ENCODE results near the gene NPRL2.

Gene NPRL2

DNA sequence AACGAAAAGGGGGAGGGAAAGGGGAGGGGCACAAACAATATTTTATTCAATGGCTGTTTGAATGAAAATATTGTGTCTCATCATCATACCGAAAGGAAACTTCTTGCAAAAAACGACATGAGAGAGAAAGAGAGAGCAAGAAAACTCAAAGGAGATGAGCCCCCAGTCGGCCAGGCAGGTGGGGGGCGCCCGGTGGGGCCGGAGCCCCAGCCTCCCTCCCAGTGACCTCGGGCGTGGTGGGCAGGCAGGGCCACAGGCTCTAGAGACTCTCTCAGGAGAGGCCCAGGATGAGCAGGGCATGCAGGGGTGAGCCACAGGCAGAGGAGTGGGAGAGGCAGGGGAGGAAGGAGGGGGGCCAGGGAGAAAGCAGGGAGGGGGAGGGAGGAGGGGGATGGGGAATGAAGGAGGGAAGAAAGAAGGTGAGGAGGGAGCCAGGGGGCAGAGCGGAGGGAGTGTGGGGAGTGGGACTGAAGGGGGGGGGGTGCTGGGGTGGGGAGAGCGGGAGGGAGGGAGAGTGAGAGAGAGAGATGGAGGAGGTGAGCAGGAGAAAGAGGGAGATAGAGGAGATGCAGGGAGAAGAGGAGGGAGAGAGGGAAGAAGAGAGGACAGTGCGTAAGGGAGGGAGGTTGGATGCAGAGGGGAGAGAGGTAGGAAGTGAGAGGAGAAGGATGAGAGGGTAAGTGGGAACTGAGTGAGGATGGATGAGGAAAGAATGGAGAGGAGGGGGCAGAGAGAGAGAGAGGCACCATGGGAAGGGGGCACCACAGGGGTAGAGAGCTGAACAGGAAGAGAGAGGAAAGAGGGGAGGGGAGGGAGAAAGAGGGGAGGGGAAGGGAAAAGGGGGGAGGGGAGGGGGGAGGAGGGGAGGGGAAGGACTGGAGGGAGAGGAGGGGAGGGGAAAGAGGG is 22.8 kb upstream of the NPRL2 start:
- DNase-seq (ENCODE audit: low read depth in 2 of 2), result no peak

DNA sequence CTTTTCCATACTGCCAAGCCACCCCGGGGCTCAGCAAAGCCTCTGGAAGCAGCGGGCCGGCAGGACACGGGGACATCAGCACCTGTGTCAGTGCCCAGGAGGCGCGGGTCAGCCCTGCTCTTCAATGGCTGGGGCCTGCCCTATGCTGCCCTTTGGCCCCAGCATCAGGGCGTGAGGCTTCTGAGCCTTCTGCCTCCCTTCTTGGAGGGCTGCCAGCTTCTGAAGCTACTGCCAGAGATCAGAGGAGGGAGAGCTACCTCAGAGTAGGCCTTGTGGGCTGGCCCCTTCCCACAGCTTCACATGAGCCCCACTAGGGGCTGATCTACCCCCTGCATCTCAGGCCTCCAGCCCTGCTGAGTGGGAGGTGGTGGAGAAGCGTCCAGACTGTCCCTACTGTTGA is 21.8 kb upstream of the NPRL2 start:
- no peak for DNase-seq (ENCODE audit: low read depth in 2 of 2)

GRCh38 chr3:50371133-50371685 is 20.6 kb upstream of the NPRL2 start:
- DNase-seq (ENCODE audit: low read depth in 2 of 2), result no peak

DNA sequence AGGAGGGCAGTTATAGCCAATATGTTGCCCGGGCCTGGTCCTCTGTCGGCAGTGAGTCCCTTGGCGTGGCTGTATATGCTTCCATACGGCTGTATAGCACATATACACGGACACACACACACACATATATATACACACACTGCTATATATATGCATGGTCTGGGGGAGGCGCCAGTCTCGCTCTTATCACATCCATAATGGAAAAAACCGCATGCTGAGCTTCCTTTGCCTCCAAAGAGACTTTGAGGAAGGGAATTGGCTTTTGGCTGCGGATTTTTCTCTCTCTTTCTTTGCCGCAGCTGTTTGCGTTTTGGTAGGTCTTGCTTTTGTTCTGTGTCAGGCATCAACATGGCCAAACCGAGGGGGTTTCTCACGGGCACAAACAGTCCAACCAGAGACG is 20.0 kb upstream of the NPRL2 start:
- no peak for DNase-seq (ENCODE audit: low read depth in 2 of 2)

GRCh38 chr3:50369012-50369670 is 18.6 kb upstream of the NPRL2 start:
- DNase-seq (ENCODE audit: low read depth in 2 of 2), result no peak

GRCh38 chr3:50365842-50366220 is 15.3 kb upstream of the NPRL2 start:
- no peak for DNase-seq (ENCODE audit: low read depth in 2 of 2)

DNA sequence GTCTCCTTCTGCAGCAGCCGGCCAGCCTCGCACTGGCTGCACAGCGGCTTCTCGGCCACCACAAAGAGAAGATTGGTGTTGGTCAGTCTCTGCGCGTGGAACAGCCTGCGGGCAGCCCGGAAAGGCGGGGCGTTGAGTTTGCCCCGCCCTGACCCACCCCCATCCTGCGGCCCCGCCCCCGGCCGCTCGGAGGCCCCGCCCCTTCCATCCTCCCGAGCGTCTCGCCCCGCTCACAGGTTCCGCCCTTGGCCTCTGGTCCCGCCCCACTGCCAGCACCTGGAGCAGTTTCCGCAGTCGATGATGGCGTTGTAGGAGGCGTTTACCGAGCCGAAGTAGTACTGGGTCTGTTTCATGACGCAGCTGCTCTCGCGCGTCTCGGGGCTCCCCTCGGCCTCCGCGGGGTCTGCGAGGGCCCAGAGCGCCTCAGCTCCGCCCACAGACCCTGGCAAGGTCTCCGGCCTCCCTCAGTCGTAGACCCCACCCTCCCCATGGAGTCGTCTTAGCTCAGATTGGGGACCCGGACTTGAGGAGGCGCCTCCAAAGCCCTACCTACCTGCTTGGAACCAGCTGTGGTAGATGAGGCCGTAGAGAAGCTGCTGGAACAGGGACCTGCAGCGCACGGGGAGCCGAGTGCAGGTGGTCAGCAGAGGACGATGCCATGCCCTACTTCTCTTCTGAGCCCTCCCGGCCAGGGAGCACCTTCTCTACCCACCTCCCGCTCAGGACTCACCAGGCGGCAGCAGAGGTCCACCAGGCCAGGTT is 14.7 kb upstream of the NPRL2 start:
- DNase-seq (ENCODE audit: low read depth in 2 of 2), result peak; percentile 82 to 89

DNA sequence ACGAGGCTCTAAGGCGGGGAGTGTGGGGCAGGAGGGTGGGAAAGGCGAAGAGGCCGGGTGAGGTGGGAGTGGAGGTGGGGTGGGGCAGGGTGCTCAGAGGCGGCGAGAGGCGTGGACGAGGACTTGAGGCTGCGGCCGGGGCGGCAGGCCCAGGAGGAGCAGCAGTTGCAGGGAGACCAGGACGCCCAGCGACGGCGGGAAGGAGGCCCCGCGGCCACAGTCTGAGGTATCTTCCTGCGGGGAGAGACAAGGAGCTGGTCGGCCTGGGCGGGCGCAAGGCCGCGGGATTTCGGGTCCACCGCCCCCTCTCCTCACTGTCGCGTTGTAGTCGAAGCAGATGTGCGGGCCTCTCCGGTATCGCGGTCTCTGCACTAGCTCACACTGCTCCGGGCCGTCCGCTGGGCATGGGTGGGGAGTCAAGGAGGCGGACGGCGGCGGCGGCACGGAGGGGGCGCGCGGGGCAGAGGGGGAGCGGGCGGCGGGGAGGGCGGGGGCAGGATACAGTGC is 14.1 kb upstream of the NPRL2 start:
- DNase-seq (ENCODE audit: low read depth in 2 of 2), result no peak

DNA sequence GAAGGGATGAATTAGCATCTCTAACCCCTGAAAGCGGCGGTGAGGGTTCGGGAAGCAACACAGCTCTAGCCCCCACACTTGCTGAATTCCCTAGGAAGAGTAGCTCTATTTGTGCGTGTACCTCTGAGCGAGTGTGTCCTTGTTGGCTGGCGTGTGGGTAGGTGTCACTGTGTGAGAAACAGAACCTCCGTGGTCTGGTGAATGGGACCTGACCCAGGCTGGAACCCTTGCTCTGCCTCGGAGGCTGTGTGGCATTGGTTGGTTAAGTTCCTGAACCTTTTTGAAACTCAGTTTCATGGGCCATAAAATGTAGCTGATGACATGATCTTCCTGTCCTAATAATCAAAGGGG is 9.2 kb upstream of the NPRL2 start:
- DNase-seq (ENCODE audit: low read depth in 2 of 2), result no peak

DNA sequence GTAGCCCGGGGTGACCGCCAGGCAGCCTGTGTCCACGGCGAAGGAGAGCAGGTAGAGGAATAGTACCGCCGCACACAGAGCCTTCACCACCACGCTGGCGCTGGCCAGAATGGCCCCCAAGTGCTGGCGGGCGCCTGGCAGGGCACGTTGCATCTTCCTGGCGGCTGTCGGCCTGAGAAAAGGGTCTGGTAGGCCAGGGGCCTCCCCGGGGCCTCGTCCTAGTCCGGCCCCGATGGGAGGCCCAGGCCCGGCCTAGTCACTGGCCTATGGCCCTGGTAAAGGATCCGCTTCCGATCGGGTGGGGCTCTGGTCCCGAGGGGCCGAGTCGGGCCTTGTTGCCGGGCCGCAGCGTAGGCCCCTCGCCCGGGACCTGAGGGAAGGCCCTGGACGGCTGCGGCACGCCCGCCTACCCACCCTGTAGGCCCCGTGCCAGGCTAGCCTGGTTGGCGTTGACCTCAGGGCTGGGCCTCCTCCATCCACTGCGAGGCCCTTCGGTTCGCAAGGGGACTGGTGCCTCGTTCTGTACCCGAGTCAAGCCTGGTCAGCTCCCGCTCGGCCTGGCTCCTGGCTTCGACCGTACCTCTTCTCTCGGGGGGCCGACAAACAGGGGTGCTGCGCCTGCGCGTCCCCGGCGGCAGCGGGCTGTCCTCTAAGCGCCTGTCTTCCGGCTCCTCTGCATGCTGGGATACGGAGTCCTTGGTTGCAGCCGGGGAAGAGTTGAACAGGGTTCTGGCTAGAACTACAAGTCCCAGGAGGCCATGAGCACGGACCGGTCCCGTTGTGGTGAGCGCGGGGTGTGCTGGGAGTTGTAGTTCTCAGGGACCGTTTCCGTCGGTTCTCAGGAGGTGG is 8.6 kb upstream of the NPRL2 start, which contains the start of gene TMEM115:
Gene TMEM115 (minus strand): TSS at position 611 of the 849 bp plus-strand sequence. CDS start 458 bp downstream, at position 153.
- peak; percentile 87 to 95 for DNase-seq (ENCODE audit: low read depth in 2 of 2)

GRCh38 chr3:50358355-50358910 is 7.9 kb upstream of the NPRL2 start:
- DNase-seq (ENCODE audit: low read depth in 2 of 2), result no peak

- DNase-seq (ENCODE audit: low read depth in 2 of 2), result no peak
Observed at GRCh38 chr3:50357481-50357880, 6.9 kb upstream of the NPRL2 start.

DNA sequence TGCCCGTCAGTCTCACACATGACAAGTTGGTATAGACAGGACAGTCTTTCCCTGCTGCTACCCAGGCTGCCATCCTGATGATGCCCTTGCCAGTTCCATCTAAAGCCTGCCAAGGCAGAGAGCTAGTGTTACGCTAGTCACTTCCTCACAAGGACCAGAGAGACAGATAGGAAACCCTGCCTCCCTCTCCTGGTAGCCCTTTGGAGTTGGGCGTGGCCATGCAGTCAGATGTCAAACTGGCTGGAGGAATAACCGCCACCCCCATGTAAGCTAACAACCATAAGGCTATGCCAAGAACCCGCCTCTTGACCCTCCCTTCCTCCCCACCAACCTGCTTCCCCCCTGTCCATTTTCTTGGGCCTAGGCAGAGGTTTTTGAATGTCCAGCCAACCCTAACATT is 6.0 kb upstream of the NPRL2 start:
- no peak for DNase-seq (ENCODE audit: low read depth in 2 of 2)

GRCh38 chr3:50355829-50356552 is 5.4 kb upstream of the NPRL2 start:
- DNase-seq (ENCODE audit: low read depth in 2 of 2), result no peak

- no peak for DNase-seq (ENCODE audit: low read depth in 2 of 2)
Observed at GRCh38 chr3:50354850-50355249, 4.3 kb upstream of the NPRL2 start.

GRCh38 chr3:50354186-50354764 is 3.7 kb upstream of the NPRL2 start:
- no peak for DNase-seq (ENCODE audit: low read depth in 2 of 2)

DNA sequence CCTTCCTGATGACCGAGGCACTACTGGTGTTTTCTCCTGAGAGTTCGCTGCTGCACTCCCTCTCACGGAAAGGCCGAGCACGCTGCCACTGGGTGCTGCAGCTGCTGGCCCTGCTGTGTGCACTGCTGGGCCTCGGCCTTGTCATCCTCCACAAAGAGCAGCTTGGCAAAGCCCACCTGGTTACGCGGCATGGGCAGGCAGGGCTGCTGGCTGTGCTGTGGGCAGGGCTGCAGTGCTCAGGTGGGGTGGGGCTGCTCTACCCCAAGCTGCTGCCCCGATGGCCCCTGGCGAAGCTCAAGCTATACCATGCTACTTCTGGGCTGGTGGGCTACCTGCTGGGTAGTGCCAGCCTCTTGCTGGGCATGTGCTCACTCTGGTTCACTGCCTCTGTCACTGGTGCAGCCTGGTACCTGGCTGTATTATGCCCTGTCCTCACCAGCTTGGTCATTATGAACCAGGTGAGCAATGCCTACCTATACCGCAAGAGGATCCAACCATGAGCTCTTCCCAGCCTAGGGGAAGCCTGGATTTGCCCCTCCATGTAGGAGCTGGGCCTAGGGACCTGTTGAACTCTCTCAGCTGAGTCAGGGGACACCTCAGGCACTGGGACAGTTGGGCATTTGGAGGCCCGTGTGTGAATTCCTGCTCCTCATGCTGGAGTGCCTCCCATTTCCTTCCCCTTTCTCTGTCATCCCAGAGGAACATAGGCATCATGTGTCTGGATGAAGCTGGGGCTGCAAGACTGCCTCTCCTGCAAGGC is 2.9 kb upstream of the NPRL2 start:
- no peak for DNase-seq (ENCODE audit: low read depth in 2 of 2)

- DNase-seq (ENCODE audit: low read depth in 2 of 2), result no peak
Observed at GRCh38 chr3:50352781-50353180, 2.2 kb upstream of the NPRL2 start.

GRCh38 chr3:50351323-50351697 is 735 bp upstream of the NPRL2 start:
- no peak for DNase-seq (ENCODE audit: low read depth in 2 of 2)

Measured in stimulated activated CD8-positive, alpha-beta memory T cell treated with anti-CD3 and anti-CD28 coated beads, Interleukin-15, amount 100 ng/mL, for 4 hours (primary cell).